CD4-positive, alpha-beta T cell treated with Interleukin-21 for 1 hour (primary cell): ENCODE results near the gene ADCY6.
"Not testable (repeated sequence)": the region's sequence is repeated elsewhere in the genome, so short reads cannot be mapped to it uniquely, and the experiment has no call there.

Source experiments
- DNase-seq: peaks from one replicate; pipeline ENCODE4 v3.0.0-alpha.2; 2020

The ADCY6 gene

GRCh38 chr12:48750215-48750614, 38.7 kb downstream of the ADCY6 start:
- DNase-seq = no peak

- no peak for DNase-seq
Observed at GRCh38 chr12:48744251-48745008, 44.5 kb downstream of the ADCY6 start.

- no peak for DNase-seq
Observed at GRCh38 chr12:48739618-48740269, 49.1 kb downstream of the ADCY6 start.

- DNase-seq = no peak
Observed at GRCh38 chr12:48736456-48736855, 52.4 kb downstream of the ADCY6 start.

- no peak for DNase-seq
Observed at GRCh38 chr12:48728807-48729206, 60.1 kb downstream of the ADCY6 start.

GRCh38 chr12:48720737-48721136, 68.2 kb downstream of the ADCY6 start:
- DNase-seq = not testable (repeated sequence)

- not testable (repeated sequence) for DNase-seq
Observed at GRCh38 chr12:48720171-48720570, 68.7 kb downstream of the ADCY6 start.

- DNase-seq = not testable (repeated sequence)
Observed at GRCh38 chr12:48719002-48719401, 69.9 kb downstream of the ADCY6 start.

- DNase-seq = no peak
Observed at GRCh38 chr12:48717252-48717695, 71.6 kb downstream of the ADCY6 start.

- DNase-seq = peak; percentile 99
Observed at GRCh38 chr12:48716493-48717251, 72.2 kb downstream of the ADCY6 start, which contains the start of gene CCNT1. Gene CCNT1, minus strand, starts transcription at chr12:48716707. Its CDS starts 32 bp downstream, at chr12:48716675.
